ENCODE results near the gene AFAP1.
A peak's percentile ranks its signal among the peaks of the same experiment; 100 is the strongest.

AFAP1 gene, protein sequence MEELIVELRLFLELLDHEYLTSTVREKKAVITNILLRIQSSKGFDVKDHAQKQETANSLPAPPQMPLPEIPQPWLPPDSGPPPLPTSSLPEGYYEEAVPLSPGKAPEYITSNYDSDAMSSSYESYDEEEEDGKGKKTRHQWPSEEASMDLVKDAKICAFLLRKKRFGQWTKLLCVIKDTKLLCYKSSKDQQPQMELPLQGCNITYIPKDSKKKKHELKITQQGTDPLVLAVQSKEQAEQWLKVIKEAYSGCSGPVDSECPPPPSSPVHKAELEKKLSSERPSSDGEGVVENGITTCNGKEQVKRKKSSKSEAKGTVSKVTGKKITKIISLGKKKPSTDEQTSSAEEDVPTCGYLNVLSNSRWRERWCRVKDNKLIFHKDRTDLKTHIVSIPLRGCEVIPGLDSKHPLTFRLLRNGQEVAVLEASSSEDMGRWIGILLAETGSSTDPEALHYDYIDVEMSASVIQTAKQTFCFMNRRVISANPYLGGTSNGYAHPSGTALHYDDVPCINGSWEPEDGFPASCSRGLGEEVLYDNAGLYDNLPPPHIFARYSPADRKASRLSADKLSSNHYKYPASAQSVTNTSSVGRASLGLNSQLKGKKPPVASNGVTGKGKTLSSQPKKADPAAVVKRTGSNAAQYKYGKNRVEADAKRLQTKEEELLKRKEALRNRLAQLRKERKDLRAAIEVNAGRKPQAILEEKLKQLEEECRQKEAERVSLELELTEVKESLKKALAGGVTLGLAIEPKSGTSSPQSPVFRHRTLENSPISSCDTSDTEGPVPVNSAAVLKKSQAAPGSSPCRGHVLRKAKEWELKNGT

GRCh38 chr4:7939377-7940108, at the start of gene AFAP1:
Gene AFAP1 (minus strand): TSS chr4:7939861. CDS start chr4:7872078, 67,783 bp downstream.
- ChIA-PET POLR2A (interaction anchor here (1.1 kb wide), 1 partner anchor 12 kb away, joined by 5 read pairs; no protein-coding TSS in a partner anchor), CTCF (interaction anchor here (0.7 to 1.5 kb wide), 3 partner anchors 43 to 137 kb away, joined by 3 to 4 read pairs (median 3); no protein-coding TSS in a partner anchor)
- H3K27ac ChIP-seq (ENCODE audit: extremely low read depth, low read depth, low read length): peak within 1 kb of the TSS; percentile 56; the same call in 1 of the 2 replicates
- no peaks in the 10 kb centered on the region for H3K4me1 ChIP-seq (ENCODE audit: control insufficient read depth, insufficient read depth, low read length)
- no peaks in the 10 kb centered on the region for H3K9me3 ChIP-seq (ENCODE audit: control insufficient read depth, insufficient read depth, low read depth, low read length)
- peak within 1 kb of the TSS; percentile 64 for H3K4me3 ChIP-seq (ENCODE audit: low read depth, low read length)
- no peaks in the 10 kb centered on the region for H3K36me3 ChIP-seq (ENCODE audit: control insufficient read depth in 2 of 2, insufficient read depth in 1 of 2, low read length in 2 of 2)
- TF ChIP-seq, protein P1, sequence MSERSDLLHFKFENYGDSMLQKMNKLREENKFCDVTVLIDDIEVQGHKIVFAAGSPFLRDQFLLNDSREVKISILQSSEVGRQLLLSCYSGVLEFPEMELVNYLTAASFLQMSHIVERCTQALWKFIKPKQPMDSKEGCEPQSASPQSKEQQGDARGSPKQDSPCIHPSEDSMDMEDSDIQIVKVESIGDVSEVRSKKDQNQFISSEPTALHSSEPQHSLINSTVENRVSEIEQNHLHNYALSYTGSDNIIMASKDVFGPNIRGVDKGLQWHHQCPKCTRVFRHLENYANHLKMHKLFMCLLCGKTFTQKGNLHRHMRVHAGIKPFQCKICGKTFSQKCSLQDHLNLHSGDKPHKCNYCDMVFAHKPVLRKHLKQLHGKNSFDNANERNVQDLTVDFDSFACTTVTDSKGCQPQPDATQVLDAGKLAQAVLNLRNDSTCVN (tag by site-specific recombination; optimal IDR thresholded peaks at IDR 0.05): peak; percentile 24
- TF ChIP-seq ZNF510 (tag by site-specific recombination; IDR thresholded peaks at IDR 0.05; ENCODE audit: insufficient replicate concordance) (no peak), ZNF660 (tag by site-specific recombination; IDR thresholded peaks at IDR 0.05) (peak; percentile 36; the same call in 1 of the 2 replicates), SP2 (tag by site-specific recombination; IDR thresholded peaks at IDR 0.05) (peak; percentile 67)
- TF ChIP-seq, protein P2, sequence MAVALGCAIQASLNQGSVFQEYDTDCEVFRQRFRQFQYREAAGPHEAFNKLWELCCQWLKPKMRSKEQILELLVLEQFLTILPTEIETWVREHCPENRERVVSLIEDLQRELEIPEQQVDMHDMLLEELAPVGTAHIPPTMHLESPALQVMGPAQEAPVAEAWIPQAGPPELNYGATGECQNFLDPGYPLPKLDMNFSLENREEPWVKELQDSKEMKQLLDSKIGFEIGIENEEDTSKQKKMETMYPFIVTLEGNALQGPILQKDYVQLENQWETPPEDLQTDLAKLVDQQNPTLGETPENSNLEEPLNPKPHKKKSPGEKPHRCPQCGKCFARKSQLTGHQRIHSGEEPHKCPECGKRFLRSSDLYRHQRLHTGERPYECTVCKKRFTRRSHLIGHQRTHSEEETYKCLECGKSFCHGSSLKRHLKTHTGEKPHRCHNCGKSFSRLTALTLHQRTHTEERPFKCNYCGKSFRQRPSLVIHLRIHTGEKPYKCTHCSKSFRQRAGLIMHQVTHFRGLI (tag by site-specific recombination; IDR thresholded peaks at IDR 0.05): peak; percentile 62; the same call in 1 of the 2 replicates

- no peak overlapping the region for H3K4me3 ChIP-seq (ENCODE audit: low read depth, low read length)
- no peak for TF ChIP-seq ZNF19 (tag by site-specific recombination; IDR thresholded peaks at IDR 0.05; ENCODE audit: low read depth)
- no peak for TF ChIP-seq ZNF488 (tag by site-specific recombination; IDR thresholded peaks at IDR 0.05)
- no peak for TF ChIP-seq ATF2 (tag by site-specific recombination; IDR thresholded peaks at IDR 0.05; ENCODE audit: low read depth)
- TF ChIP-seq MYNN (tag by site-specific recombination; IDR thresholded peaks at IDR 0.05; ENCODE audit: borderline replicate concordance): no peak
- no peak for TF ChIP-seq ZNF211 (tag by site-specific recombination; IDR thresholded peaks at IDR 0.05; ENCODE audit: low read depth)
- no peak for TF ChIP-seq ZNF37A (tag by site-specific recombination; IDR thresholded peaks at IDR 0.05)
- no peak for TF ChIP-seq ZBTB48 (tag by site-specific recombination; IDR thresholded peaks at IDR 0.05)
- TF ChIP-seq ZNF639 (tag by site-specific recombination; IDR thresholded peaks at IDR 0.05): no peak
- no peak for TF ChIP-seq ZNF776 (tag by site-specific recombination; IDR thresholded peaks at IDR 0.05; ENCODE audit: borderline replicate concordance)
- TF ChIP-seq, protein P2 (tag by site-specific recombination; IDR thresholded peaks at IDR 0.05): no peak
- no peak for TF ChIP-seq ZNF548 (tag by site-specific recombination; IDR thresholded peaks at IDR 0.05)
- TF ChIP-seq SP7 (tag by site-specific recombination; IDR thresholded peaks at IDR 0.05): no peak
- TF ChIP-seq ZNF138 (tag by site-specific recombination; IDR thresholded peaks at IDR 0.05; ENCODE audit: borderline replicate concordance): no peak
- TF ChIP-seq MZF1 (tag by site-specific recombination; IDR thresholded peaks at IDR 0.05; ENCODE audit: borderline replicate concordance): no peak
- no peak for TF ChIP-seq FEZF1 (tag by site-specific recombination; IDR thresholded peaks at IDR 0.05)
- H3K36me3 ChIP-seq (ENCODE audit: control insufficient read depth in 2 of 2, insufficient read depth in 1 of 2, low read length in 2 of 2): no peaks in the 10 kb centered on the region
- ChIA-PET CTCF (interaction anchor here (0.7 to 6.1 kb wide), 21 partner anchors 22 to 791 kb away, joined by 3 to 100 read pairs (median 4); no protein-coding TSS in a partner anchor), POLR2A (no interaction called here)
- H3K4me1 ChIP-seq (ENCODE audit: control insufficient read depth, insufficient read depth, low read length): no peaks in the 10 kb centered on the region
- H3K9me3 ChIP-seq (ENCODE audit: control insufficient read depth, insufficient read depth, low read depth, low read length): no peaks in the 10 kb centered on the region
- no peak overlapping the region for H3K27ac ChIP-seq (ENCODE audit: extremely low read depth, low read depth, low read length)
Measured at GRCh38 chr4:7988437-7988836, 48.8 kb upstream of the AFAP1 start.
